HEK293 (cell line): ENCODE measurements around the gene PPY.

Source experiments
- IKZF3 ChIP-seq: fragments of 450-650 bp; IDR thresholded peaks from 2 replicates; pipeline ENCODE4 v1.5.0; 2018; ENCODE audit warnings: missing biosample characterization, mild to moderate bottlenecking, missing genetic modification characterization, moderate library complexity
- MYNN ChIP-seq: fragments of 450-650 bp; formaldehyde crosslinking; IDR thresholded peaks from 2 replicates; pipeline ENCODE4 v1.5.1; 2016; ENCODE audit warnings: missing biosample characterization, missing genetic modification characterization, borderline replicate concordance
- PRDM2 ChIP-seq: fragments of 450-650 bp; formaldehyde crosslinking; IDR thresholded peaks from 2 replicates; pipeline ENCODE4 v1.5.1; 2016; ENCODE audit warnings: missing biosample characterization, missing genetic modification characterization, borderline replicate concordance
- WT1 ChIP-seq: fragments of 450-650 bp; formaldehyde crosslinking; IDR thresholded peaks from 2 replicates; pipeline ENCODE4 v1.5.1; 2016; ENCODE audit warnings: missing biosample characterization, missing genetic modification characterization
- YY1 ChIP-seq: fragments of 450-650 bp; formaldehyde crosslinking; IDR thresholded peaks from 2 replicates; pipeline ENCODE4 v1.5.1; 2018; ENCODE audit warnings: missing biosample characterization, missing genetic modification characterization
- ZBTB1 ChIP-seq: fragments of 450-650 bp; formaldehyde crosslinking; IDR thresholded peaks from 2 replicates; pipeline ENCODE4 v1.5.1; 2016; ENCODE audit warnings: missing biosample characterization, missing genetic modification characterization
- ZBTB48 ChIP-seq: fragments of 450-650 bp; formaldehyde crosslinking; IDR thresholded peaks from 2 replicates; pipeline ENCODE4 v1.5.1; 2016; ENCODE audit warnings: missing biosample characterization, missing genetic modification characterization
- ZEB2 ChIP-seq: fragments of 450-650 bp; formaldehyde crosslinking; IDR thresholded peaks from 2 replicates; pipeline ENCODE4 v1.5.1; 2016; ENCODE audit warnings: missing biosample characterization, missing genetic modification characterization
- ZFP37 ChIP-seq: fragments of 450-650 bp; formaldehyde crosslinking; IDR thresholded peaks from 2 replicates; pipeline ENCODE4 v1.5.1; 2016; ENCODE audit warnings: missing biosample characterization, missing genetic modification characterization
- ZNF112 ChIP-seq: fragments of 450-650 bp; formaldehyde crosslinking; IDR thresholded peaks from 2 replicates; pipeline ENCODE4 v1.5.0; 2017; ENCODE audit warnings: missing biosample characterization, missing genetic modification characterization
- ZNF140 ChIP-seq: fragments of 450-650 bp; formaldehyde crosslinking; IDR thresholded peaks from 2 replicates; pipeline ENCODE4 v1.5.1; 2016; ENCODE audit warnings: missing biosample characterization, missing genetic modification characterization
- ZNF155 ChIP-seq: fragments of 450-650 bp; formaldehyde crosslinking; IDR thresholded peaks from 2 replicates; pipeline ENCODE4 v1.5.1; 2016; ENCODE audit warnings: missing biosample characterization, missing genetic modification characterization
- ZNF2 ChIP-seq: fragments of 450-650 bp; formaldehyde crosslinking; IDR thresholded peaks from 2 replicates; pipeline ENCODE4 v1.5.1; 2016; ENCODE audit warnings: missing biosample characterization, missing genetic modification characterization
- ZNF221 ChIP-seq: fragments of 450-650 bp; formaldehyde crosslinking; IDR thresholded peaks from 2 replicates; pipeline ENCODE4 v1.5.1; 2017; ENCODE audit warnings: missing biosample characterization, missing genetic modification characterization, borderline replicate concordance
- ZNF24 ChIP-seq: fragments of 450-650 bp; formaldehyde crosslinking; IDR thresholded peaks from 2 replicates; pipeline ENCODE4 v1.5.1; 2016; ENCODE audit warnings: missing biosample characterization, missing genetic modification characterization
- ZNF302 ChIP-seq: fragments of 450-650 bp; formaldehyde crosslinking; IDR thresholded peaks from 2 replicates; pipeline ENCODE4 v1.5.1; 2016; ENCODE audit warnings: missing biosample characterization, missing genetic modification characterization, low read depth
- ZNF324 ChIP-seq: fragments of 450-650 bp; formaldehyde crosslinking; IDR thresholded peaks from 2 replicates; pipeline ENCODE4 v1.5.1; 2016; ENCODE audit warnings: missing biosample characterization, missing genetic modification characterization
- ZNF341 ChIP-seq: fragments of 450-650 bp; formaldehyde crosslinking; IDR thresholded peaks from 2 replicates; pipeline ENCODE4; 2016; ENCODE audit warnings: low read depth, missing biosample characterization, missing genetic modification characterization
- ZNF354C ChIP-seq: fragments of 450-650 bp; formaldehyde crosslinking; IDR thresholded peaks from 2 replicates; pipeline ENCODE4 v1.5.1; 2016; ENCODE audit warnings: missing biosample characterization, missing genetic modification characterization, low read depth, borderline replicate concordance
- ZNF654 ChIP-seq: fragments of 450-650 bp; formaldehyde crosslinking; IDR thresholded peaks from 2 replicates; pipeline ENCODE4 v1.5.1; 2016; ENCODE audit warnings: low read depth, missing biosample characterization, missing genetic modification characterization
- ZNF677 ChIP-seq: fragments of 450-650 bp; IDR thresholded peaks from 2 replicates; pipeline ENCODE4 v1.5.0; 2018; ENCODE audit warnings: missing biosample characterization, mild to moderate bottlenecking, missing genetic modification characterization, moderate library complexity
- ZNF704 ChIP-seq: fragments of 450-650 bp; formaldehyde crosslinking; IDR thresholded peaks from 2 replicates; pipeline ENCODE4 v1.5.1; 2016; ENCODE audit warnings: missing biosample characterization, missing genetic modification characterization
- ZNF776 ChIP-seq: fragments of 450-650 bp; formaldehyde crosslinking; IDR thresholded peaks from 2 replicates; pipeline ENCODE4 v1.5.0; 2017; ENCODE audit warnings: missing biosample characterization, missing genetic modification characterization, borderline replicate concordance
- ZNF843 ChIP-seq: fragments of 450-650 bp; formaldehyde crosslinking; IDR thresholded peaks from 2 replicates; pipeline ENCODE4 v1.5.1; 2016; ENCODE audit warnings: missing biosample characterization, missing genetic modification characterization
- TF ChIP-seq, protein P1 (sequence below): fragments of 450-650 bp; formaldehyde crosslinking; IDR thresholded peaks from 2 replicates; pipeline ENCODE4; 2016; ENCODE audit warnings: missing biosample characterization, missing genetic modification characterization
- TF ChIP-seq, protein P2 (sequence below): fragments of 450-650 bp; IDR thresholded peaks from 2 replicates; pipeline ENCODE4 v1.5.1; 2018; ENCODE audit warnings: missing biosample characterization, mild to moderate bottlenecking, missing genetic modification characterization
- TF ChIP-seq, protein P3 (sequence below): fragments of 450-650 bp; formaldehyde crosslinking; IDR thresholded peaks from 2 replicates; pipeline ENCODE4 v1.5.1; 2016; ENCODE audit warnings: missing biosample characterization, missing genetic modification characterization
- TF ChIP-seq, protein P4 (sequence below): fragments of 450-650 bp; formaldehyde crosslinking; IDR thresholded peaks from 2 replicates; pipeline ENCODE4 v1.5.1; 2016; ENCODE audit warnings: missing biosample characterization, missing genetic modification characterization

Gene PPY

GRCh38 chr17:43907425-43907981 is 34.8 kb downstream of the PPY start, which contains the start of gene MPP2 (continued):
- TF ChIP-seq PRDM2 (tag by site-specific recombination) (no peak), MYNN (tag by site-specific recombination) (peak; percentile 19; the same call in 1 of the 2 replicates), ZNF302 (tag by site-specific recombination) (no peak), ZNF140 (tag by site-specific recombination) (no peak), ZNF24 (no peak), ZNF654 (tag by site-specific recombination) (0 out of 2 replicates have a peak, but pooled peaks have one; percentile 6), ZNF324 (tag by site-specific recombination) (no peak), ZNF155 (tag by site-specific recombination) (no peak), ZNF677 (tag by site-specific recombination) (no peak), YY1 (no peak), ZEB2 (peak; percentile 34; the same call in 1 of the 2 replicates), ZFP37 (tag by site-specific recombination) (no peak), ZBTB1 (tag by site-specific recombination) (no peak), ZNF112 (tag by site-specific recombination) (no peak), ZNF341 (tag by site-specific recombination) (peak; percentile 84), WT1 (tag by site-specific recombination) (peak; percentile 33; the same call in 1 of the 2 replicates), ZNF776 (tag by site-specific recombination) (no peak), ZNF354C (no peak), IKZF3 (peak; percentile 76), ZNF843 (tag by site-specific recombination) (0 out of 2 replicates have a peak, but pooled peaks have one; percentile 10), ZNF704 (tag by site-specific recombination) (no peak), ZNF2 (tag by site-specific recombination) (no peak), ZBTB48 (tag by site-specific recombination) (peak; percentile 96), ZNF221 (no peak)
- TF ChIP-seq, protein P1, sequence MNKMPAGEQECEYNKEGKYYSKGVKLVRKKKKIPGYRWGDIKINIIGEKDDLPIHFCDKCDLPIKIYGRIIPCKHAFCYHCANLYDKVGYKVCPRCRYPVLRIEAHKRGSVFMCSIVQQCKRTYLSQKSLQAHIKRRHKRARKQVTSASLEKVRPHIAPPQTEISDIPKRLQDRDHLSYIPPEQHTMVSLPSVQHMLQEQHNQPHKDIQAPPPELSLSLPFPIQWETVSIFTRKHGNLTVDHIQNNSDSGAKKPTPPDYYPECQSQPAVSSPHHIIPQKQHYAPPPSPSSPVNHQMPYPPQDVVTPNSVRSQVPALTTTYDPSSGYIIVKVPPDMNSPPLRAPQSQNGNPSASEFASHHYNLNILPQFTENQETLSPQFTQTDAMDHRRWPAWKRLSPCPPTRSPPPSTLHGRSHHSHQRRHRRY (tag by site-specific recombination), result no peak
- TF ChIP-seq, protein P2, sequence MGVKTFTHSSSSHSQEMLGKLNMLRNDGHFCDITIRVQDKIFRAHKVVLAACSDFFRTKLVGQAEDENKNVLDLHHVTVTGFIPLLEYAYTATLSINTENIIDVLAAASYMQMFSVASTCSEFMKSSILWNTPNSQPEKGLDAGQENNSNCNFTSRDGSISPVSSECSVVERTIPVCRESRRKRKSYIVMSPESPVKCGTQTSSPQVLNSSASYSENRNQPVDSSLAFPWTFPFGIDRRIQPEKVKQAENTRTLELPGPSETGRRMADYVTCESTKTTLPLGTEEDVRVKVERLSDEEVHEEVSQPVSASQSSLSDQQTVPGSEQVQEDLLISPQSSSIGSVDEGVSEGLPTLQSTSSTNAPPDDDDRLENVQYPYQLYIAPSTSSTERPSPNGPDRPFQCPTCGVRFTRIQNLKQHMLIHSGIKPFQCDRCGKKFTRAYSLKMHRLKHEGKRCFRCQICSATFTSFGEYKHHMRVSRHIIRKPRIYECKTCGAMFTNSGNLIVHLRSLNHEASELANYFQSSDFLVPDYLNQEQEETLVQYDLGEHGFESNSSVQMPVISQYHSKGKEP, result no peak
- TF ChIP-seq, protein P3, sequence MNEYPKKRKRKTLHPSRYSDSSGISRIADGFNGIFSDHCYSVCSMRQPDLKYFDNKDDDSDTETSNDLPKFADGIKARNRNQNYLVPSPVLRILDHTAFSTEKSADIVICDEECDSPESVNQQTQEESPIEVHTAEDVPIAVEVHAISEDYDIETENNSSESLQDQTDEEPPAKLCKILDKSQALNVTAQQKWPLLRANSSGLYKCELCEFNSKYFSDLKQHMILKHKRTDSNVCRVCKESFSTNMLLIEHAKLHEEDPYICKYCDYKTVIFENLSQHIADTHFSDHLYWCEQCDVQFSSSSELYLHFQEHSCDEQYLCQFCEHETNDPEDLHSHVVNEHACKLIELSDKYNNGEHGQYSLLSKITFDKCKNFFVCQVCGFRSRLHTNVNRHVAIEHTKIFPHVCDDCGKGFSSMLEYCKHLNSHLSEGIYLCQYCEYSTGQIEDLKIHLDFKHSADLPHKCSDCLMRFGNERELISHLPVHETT (tag by site-specific recombination), result no peak
- TF ChIP-seq, protein P4, sequence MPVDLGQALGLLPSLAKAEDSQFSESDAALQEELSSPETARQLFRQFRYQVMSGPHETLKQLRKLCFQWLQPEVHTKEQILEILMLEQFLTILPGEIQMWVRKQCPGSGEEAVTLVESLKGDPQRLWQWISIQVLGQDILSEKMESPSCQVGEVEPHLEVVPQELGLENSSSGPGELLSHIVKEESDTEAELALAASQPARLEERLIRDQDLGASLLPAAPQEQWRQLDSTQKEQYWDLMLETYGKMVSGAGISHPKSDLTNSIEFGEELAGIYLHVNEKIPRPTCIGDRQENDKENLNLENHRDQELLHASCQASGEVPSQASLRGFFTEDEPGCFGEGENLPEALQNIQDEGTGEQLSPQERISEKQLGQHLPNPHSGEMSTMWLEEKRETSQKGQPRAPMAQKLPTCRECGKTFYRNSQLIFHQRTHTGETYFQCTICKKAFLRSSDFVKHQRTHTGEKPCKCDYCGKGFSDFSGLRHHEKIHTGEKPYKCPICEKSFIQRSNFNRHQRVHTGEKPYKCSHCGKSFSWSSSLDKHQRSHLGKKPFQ, result no peak
